Measurements from ENCODE around the gene KCNJ1. TPM values are rescaled to one million over a fixed set of nuclear protein-coding genes. Genes with fewer than 3 reads are reported as not detected.

Gene KCNJ1
- total and polyA plus RNA-seq, 9 of the 15 experiments (the other 6 are each of a cell fraction or from before 2014, with no cell fraction given), result not detected

DNA sequence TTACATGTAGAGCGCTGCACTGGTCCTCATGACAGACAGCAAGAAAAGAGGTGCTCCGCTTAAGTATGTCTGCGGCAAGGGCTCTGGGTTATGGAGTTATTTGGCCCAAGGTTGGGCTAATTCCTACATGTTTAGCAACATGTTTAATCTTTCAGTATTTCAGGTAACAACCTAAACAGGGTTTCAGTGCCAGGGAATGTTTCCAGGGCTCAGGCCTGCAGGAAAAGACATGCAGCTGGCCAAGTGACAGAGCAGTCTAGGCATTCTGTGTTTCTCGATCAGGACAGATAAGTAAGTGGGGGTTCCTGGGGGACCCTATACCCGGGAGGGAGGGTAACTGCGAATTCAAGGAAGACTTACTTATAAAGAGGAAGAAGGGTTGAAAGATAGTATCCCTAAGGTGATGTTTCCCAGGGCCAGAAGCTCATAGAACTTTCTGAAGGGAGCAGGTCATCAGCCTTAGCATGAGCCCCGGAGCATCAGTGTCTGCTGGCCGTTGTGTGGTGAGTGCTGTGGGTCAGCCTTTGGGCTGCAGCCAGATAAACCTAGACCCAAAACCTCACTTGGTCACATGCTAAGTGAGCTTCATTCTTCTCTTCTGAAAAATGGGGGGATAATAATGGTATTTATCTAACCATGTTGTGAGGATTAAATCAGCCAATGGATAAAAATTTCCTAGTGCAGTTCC, 42.5 kb upstream of the KCNJ1 start:
- Histone ChIP-seq H3K36me3 (ENCODE audit: control insufficient read depth, insufficient read depth, low read length) (no peaks in the 10 kb centered on the region), H2AFZ (ENCODE audit: low read depth, low read length) (no peak overlapping the region), H3K27ac (ENCODE audit: extremely low read depth, low read depth, low read length) (no peak overlapping the region), H3K4me1 (replicated peaks in 1 of 2; ENCODE audit: control insufficient read depth in 2 of 2, insufficient read depth in 2 of 2, low read length in 2 of 2) (0 out of 5 replicates have a peak, but pooled peaks cover 0 to 4% of the 10 kb centered on the region in 2 experiments), H3K9me1 (ENCODE audit: control insufficient read depth, insufficient read depth, low read length) (no peaks in the 10 kb centered on the region), H3K4me2 (ENCODE audit: insufficient read depth, low read length) (no peak overlapping the region), H3K4me3 (no peak overlapping the region), H3K27me3 (ENCODE audit: control insufficient read depth in 2 of 2, insufficient read depth in 2 of 2, low read length in 2 of 2) (peaks cover 0 to 12% of the 10 kb centered on the region in 2 experiments; a peak in 3 of 5 replicates), H3K9ac (ENCODE audit: insufficient read depth in 1 of 2, low read depth in 2 of 2, low read length in 2 of 2) (no peak overlapping the region), H3K9me3 (replicated peaks; ENCODE audit: control insufficient read depth, insufficient read depth, low read depth, low read length) (no peaks in the 10 kb centered on the region), H4K20me1 (replicated peaks; ENCODE audit: control insufficient read depth, insufficient read depth, low read length) (no peaks in the 10 kb centered on the region; the same call in 1 of the 2 replicates), H3K79me2 (ENCODE audit: control insufficient read depth, insufficient read depth, low read length) (no peaks in the 10 kb centered on the region)
- FAIRE-seq (no peak), DNase-seq (ENCODE audit: extremely low read depth in 1 of 4, low spot score in 3 of 4) (no peak), ATAC-seq (no peak)
- in situ Hi-C loops (cut with MboI), result no loop called here
- ChIA-PET CTCF (ENCODE audit: low intra/inter-chr PET ratio) (no interaction called here), POLR2A (no interaction called here)
- TF ChIP-seq TBP (optimal IDR thresholded peaks at IDR 0.05; ENCODE audit: low read depth, low read length) (no peak), FIP1L1 (IDR thresholded peaks at IDR 0.05; ENCODE audit: low read depth, low read length, poor library complexity, severe bottlenecking) (no peak), CGGBP1 (CRISPR knock-in tag; IDR thresholded peaks at IDR 0.05) (no peak), TOE1 (IDR thresholded peaks at IDR 0.05; ENCODE audit: borderline replicate concordance) (no peak), TOE1 (CRISPR knock-in tag; IDR thresholded peaks at IDR 0.05; ENCODE audit: borderline replicate concordance, low read depth) (no peak), ZNF121 (CRISPR knock-in tag; conservative IDR thresholded peaks at IDR 0.05) (no peak), POLR2AphosphoS2 (IDR thresholded peaks at IDR 0.05; ENCODE audit: low read length) (no peak), NFYB (IDR thresholded peaks at IDR 0.05; ENCODE audit: extremely low read depth, insufficient read length) (no peak)
- intact Hi-C loops (cut with micrococcal nuclease), result no loop called here
- WGBS (ENCODE audit: insufficient coverage, low coverage, missing lambda C conversion rate), result 2% methylated on average over 8 of the region's 8 CpGs
- no TSS peak for BruUV-seq (replicated peaks)
